ENCODE measurements around the gene NMUR1. TPM values are rescaled to one million over a fixed set of nuclear protein-coding genes. Genes with fewer than 3 reads are reported as not detected.

Gene NMUR1
- polyA plus RNA-seq, 1 donor (not counting 4 experiments of a cell fraction or from before 2014, with no cell fraction given): not detected

DNA sequence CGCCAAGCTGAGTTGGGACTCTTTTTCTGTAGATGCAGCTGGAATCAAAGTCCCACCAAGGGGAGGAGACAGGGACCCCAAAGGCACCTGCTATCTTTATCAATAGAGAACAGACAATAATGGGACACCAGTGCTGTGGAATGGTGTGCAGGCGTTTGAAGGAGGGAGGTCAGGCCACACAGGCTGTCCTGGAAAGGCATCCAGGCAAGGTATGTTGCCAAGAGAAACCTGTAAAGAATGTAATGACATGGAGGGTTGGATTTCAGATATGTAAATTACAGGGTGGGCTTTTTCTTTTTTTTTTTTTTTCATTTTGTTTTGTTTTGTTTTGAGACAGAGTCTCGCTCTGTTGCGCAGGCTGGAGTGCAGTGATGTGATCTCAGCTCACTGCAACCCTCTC is 9.7 kb upstream of the NMUR1 start:
- Histone ChIP-seq H3K27ac (ENCODE audit: control insufficient read depth, insufficient read depth, low read length) (no peak overlapping the region), H3K4me2 (ENCODE audit: control insufficient read depth, extremely low read depth, insufficient read depth, low read depth, low read length) (no peak overlapping the region), H2AFZ (ENCODE audit: control insufficient read depth, low read length) (no peak overlapping the region), H3K4me3 (ENCODE audit: control insufficient read depth in 2 of 3, extremely low read depth in 1 of 3, insufficient read depth in 2 of 3, low read depth in 1 of 3, low read length in 3 of 3) (no peak overlapping the region), H3K9me3 (ENCODE audit: control insufficient read depth, low read depth, low read length) (peaks cover 2% of the 10 kb centered on the region), H3K9me1 (ENCODE audit: control insufficient read depth, extremely low read depth, insufficient read depth, low read length) (no peaks in the 10 kb centered on the region), H4K20me1 (ENCODE audit: control insufficient read depth, extremely low read depth, insufficient read depth, low read length) (no peaks in the 10 kb centered on the region), H3K9ac (ENCODE audit: control insufficient read depth, extremely low read depth, insufficient read depth, low read length) (no peak overlapping the region), H3K27me3 (ENCODE audit: control insufficient read depth, extremely low read depth, insufficient read depth, low read length) (peaks cover 14% of the 10 kb centered on the region), H3K79me2 (ENCODE audit: control insufficient read depth, insufficient read depth, low read length) (no peaks in the 10 kb centered on the region), H3K4me1 (ENCODE audit: control insufficient read depth, extremely low read depth, insufficient read depth, low read length) (no peaks in the 10 kb centered on the region), H3K36me3 (ENCODE audit: control insufficient read depth in 2 of 2, extremely low read depth in 1 of 2, insufficient read depth in 2 of 2, low read length in 2 of 2) (no peaks in the 10 kb centered on the region)
- dilution Hi-C loops (cut with MboI; ENCODE audit: extremely low pct_ligation_motif_present, low sequenced_read_pairs): no loop called here
- TF ChIP-seq CTCF (optimal IDR thresholded peaks at IDR 0.05 in 1 of 3, IDR thresholded peaks at IDR 0.05 in 1 of 3, conservative IDR thresholded peaks at IDR 0.05 in 1 of 3; ENCODE audit: extremely low read depth in 1 of 3, insufficient read depth in 2 of 3, low read length in 3 of 3) (no peak), EZH2 (IDR thresholded peaks at IDR 0.05; ENCODE audit: low read length) (no peak)
- FAIRE-seq (no peak), DNase-seq (ENCODE audit: low read depth, low spot score) (no peak)

DNA sequence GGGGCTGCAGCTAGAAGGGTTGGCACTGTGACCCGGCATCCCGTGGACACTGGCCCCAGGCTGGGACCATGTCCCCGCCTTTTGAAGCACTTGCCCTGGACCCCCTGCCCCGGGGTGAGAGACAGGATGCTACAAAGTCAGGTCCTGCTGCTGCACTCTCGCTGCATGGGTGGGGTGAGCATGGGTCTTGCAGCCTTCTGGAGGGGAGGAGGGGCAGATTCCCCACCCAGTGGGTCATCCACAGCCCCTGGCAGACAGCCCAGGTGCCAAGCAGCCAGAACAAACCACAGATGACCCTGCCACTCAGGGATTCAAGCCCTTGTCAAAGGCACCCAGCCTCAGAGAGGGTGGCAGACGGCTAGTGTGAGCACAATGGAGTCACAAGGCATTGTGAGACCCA is 5.7 kb upstream of the NMUR1 start:
- no peaks in the 10 kb centered on the region for H3K4me1 ChIP-seq (ENCODE audit: control insufficient read depth, extremely low read depth, insufficient read depth, low read length)
- H4K20me1 ChIP-seq (ENCODE audit: control insufficient read depth, extremely low read depth, insufficient read depth, low read length): no peaks in the 10 kb centered on the region
- peaks cover 8% of the 10 kb centered on the region for H3K27me3 ChIP-seq (ENCODE audit: control insufficient read depth, extremely low read depth, insufficient read depth, low read length)
- DNase-seq (ENCODE audit: low read depth, low spot score) (no peak), FAIRE-seq (no peak)
- H3K79me2 ChIP-seq (ENCODE audit: control insufficient read depth, insufficient read depth, low read length): no peaks in the 10 kb centered on the region
- no peak overlapping the region for H3K9ac ChIP-seq (ENCODE audit: control insufficient read depth, extremely low read depth, insufficient read depth, low read length)
- no peak overlapping the region for H3K4me3 ChIP-seq (ENCODE audit: control insufficient read depth in 2 of 3, extremely low read depth in 1 of 3, insufficient read depth in 2 of 3, low read depth in 1 of 3, low read length in 3 of 3)
- no peak overlapping the region for H3K27ac ChIP-seq (ENCODE audit: control insufficient read depth, insufficient read depth, low read length)
- TF ChIP-seq CTCF (optimal IDR thresholded peaks at IDR 0.05 in 1 of 3, IDR thresholded peaks at IDR 0.05 in 1 of 3, conservative IDR thresholded peaks at IDR 0.05 in 1 of 3; ENCODE audit: extremely low read depth in 1 of 3, insufficient read depth in 2 of 3, low read length in 3 of 3) (no peak), EZH2 (IDR thresholded peaks at IDR 0.05; ENCODE audit: low read length) (no peak)
- dilution Hi-C loops (cut with MboI; ENCODE audit: extremely low pct_ligation_motif_present, low sequenced_read_pairs): no loop called here
- H3K36me3 ChIP-seq (ENCODE audit: control insufficient read depth in 2 of 2, extremely low read depth in 1 of 2, insufficient read depth in 2 of 2, low read length in 2 of 2): no peaks in the 10 kb centered on the region
- H2AFZ ChIP-seq (ENCODE audit: control insufficient read depth, low read length): no peak overlapping the region
- no peak overlapping the region for H3K4me2 ChIP-seq (ENCODE audit: control insufficient read depth, extremely low read depth, insufficient read depth, low read depth, low read length)
- no peaks in the 10 kb centered on the region for H3K9me3 ChIP-seq (ENCODE audit: control insufficient read depth, low read depth, low read length)
- H3K9me1 ChIP-seq (ENCODE audit: control insufficient read depth, extremely low read depth, insufficient read depth, low read length): no peaks in the 10 kb centered on the region

Data from keratinocyte (primary cell).